Endometrial microvascular endothelial cells (primary cell): ENCODE results near the gene DNAJA3. TPM values are rescaled to one million over a fixed set of nuclear protein-coding genes. Genes with fewer than 3 reads are reported as not detected.
"Not testable (repeated sequence)": the region's sequence is repeated elsewhere in the genome, so short reads cannot be mapped to it uniquely, and the experiment has no call there.

Source experiments
- in situ Hi-C: cut with HindIII; loops from 2 replicates; pipeline ENCODE4 v1.10.0; 2017; ENCODE audit warnings: low sequenced_read_pairs, low pct_unique_long_range_greater_than_20kb; ENCODE audit errors: inconsistent ontology term
- total RNA-seq: library from RNA; depleted of rRNA; stranded (reverse); fragments of >200 nt; gene quantifications from one replicate; pipeline ENCODE4 v1.2.3, GENCODE V29; 2015; ENCODE audit errors: inconsistent ontology term

Gene DNAJA3
- total RNA-seq, 1 donor from 2014 or later, result 48.5 TPM

DNA sequence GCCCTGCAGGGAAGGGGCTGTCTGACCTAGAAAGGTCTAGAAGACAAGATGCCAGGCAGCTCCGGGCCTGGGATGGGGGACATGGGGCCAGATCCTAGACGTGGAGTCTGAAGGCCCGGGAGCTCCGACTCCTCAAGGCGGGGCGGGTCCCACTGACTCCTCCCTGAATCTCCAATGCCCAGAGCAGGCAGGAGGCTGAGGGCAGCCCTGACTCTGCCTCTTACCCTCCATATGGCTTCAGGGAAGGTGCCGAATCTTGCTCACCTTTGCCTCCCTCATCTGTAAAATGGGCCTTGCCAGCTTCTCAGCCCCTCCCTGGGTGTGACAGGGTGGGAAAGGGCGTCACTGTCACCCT, 39.2 kb upstream of the DNAJA3 start:
- in situ Hi-C loops, result no loop called here

GRCh38 chr16:4386951-4387565, 38.6 kb upstream of the DNAJA3 start:
- in situ Hi-C loops, result no loop called here

GRCh38 chr16:4387781-4388180, 37.9 kb upstream of the DNAJA3 start:
- in situ Hi-C loops, result no loop called here

- in situ Hi-C loops, result no loop called here
These were observed 37.2 kb upstream of the DNAJA3 start for GRCh38 chr16:4388271-4389021.

DNA sequence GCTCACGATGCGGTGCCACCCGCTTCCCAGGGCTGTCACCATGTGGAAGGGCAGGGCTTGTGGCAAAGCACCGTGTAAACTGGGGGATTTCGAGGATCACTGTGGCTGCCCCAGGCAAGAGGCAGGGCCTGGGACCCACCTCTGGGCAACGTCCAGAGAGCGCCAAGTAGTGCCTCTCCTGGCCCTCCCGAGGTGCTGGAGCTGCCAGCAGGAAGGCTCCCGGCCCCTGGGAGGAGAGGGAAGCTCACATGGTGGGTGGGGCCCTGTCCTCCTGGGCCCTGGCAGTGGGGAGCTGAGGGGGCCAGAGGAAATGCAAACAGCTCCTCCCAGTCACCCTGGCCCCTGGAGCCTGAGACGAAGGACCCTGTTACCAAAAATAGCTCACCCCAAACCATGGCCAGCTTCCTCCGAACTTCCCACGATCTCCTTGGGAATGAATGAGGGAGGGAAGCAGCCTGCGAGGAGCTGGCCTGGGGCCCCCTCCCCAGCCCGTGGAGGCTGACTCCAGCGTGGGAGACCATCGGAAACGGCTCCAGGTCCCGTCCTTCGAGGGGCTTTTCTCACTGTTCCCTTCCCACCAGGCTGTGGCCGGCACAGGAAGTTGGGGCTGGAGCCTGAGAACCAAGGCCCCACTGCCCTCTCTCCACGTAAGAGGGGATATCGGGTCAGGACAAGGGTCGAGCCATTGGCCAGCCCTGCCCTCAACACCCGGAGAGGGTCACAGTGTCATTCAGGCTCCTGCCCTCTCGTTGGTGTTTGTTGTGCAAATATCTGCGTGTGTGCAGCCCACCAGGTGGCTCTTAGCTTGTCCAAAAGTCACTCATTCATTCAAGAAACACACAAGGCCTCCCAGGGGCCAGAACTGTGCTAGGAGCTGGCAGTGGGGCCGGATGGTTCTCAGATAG, 36.4 kb upstream of the DNAJA3 start:
- in situ Hi-C loops, result no loop called here

DNA sequence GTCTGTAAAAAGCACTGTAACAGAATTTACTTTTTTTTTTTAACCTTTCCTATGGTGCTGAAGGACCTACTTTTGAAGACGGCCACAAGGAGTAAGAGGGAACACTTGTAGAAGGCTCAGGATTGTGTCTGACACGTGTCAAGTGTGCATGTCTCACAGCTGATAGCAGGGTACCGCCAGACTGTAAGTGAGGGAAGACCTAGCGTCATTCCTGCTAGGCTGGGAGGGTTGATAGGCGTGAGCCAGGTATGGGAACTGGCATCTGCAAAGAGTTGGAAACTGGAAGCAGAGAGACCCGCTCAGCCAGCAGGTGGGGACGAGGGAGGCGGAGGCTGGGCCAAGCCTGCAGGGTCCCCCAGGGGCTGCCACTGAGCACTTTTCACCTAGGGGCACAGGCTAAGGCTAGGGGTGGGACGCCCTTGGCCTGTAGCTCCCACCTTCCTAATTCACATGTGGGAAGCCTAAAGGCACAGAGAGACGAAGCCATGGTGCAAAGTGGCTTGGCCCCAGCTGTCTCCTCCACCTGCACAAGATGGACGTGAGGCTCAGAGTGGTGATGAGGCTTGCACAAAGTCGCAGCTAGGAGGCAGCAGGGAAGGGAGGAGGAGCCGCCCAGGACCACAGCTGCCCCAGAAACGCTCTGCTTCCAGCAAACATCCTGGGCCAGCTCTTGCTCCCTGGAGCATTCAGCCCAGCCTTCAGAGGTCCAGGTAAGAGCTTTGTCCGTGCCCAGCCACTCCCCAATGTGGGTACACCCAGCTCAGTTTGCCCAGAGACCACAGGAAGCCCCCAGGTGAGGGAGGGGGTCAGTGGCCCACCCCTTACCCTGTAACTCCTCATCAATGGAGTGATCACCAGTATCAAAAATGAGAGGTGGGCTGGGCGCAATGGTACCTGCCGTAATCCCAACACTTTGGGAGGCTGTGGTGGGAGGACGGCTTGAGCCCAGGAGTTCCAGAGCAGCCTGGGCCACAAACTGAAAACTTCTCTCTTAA, 35.1 kb upstream of the DNAJA3 start:
- in situ Hi-C loops, result no loop called here

- in situ Hi-C loops, result no loop called here
These were observed 33.9 kb upstream of the DNAJA3 start for GRCh38 chr16:4391631-4392381.

GRCh38 chr16:4392382-4393239, 33.1 kb upstream of the DNAJA3 start:
- in situ Hi-C loops, result no loop called here

DNA sequence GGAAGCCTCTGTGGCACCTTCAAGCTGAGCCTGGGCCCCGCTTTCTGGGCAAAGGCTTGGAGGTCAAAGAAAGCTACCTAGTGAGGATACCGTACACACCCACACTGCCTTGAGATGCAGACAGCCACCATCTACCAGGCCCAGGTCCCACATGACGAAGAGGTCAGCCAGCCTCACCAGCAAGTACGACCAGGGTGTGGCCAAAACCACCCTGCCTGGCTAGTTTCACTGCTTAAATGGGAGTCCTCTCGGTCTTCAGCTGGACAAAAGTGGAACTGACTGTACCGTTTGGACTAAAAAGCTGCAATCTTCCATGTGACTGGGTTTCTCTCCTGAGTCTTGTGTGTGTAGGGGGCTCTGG, 32.4 kb upstream of the DNAJA3 start:
- in situ Hi-C loops, result no loop called here

- in situ Hi-C loops, result not testable (repeated sequence)
These were observed 31.8 kb upstream of the DNAJA3 start for GRCh38 chr16:4393850-4394249.

DNA sequence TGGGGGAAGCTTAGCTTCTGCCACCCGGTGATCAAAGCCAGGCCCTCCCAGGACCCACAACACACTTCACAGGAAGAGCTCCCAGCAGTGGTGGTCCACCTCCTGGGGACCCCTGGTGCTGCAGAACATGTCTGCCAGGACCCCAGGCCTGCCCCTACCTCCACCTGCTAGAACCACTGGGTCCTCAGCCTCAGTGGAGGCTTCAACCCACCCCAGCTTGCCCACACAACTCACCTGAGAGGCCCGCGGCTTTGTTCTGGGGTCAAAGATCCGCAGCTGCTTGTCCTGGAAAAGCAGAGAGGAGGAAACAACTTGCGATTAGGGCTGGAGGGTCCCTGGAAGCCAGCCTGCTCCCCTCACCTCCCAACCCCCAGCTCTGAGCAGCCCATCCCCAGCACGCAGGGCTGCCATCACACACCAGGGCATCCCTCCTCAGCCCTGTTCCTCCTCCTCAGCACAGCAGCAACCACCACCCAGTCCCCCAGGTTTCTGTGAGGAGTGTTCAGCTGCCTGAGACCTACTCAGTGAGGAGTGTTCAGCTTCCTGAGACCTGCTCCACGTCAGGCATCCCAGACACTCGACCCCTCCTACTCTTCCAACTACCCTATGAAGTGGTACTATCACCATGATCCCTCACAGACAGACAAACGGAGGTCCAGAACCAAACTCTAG, 30.5 kb upstream of the DNAJA3 start:
- in situ Hi-C loops, result no loop called here

GRCh38 chr16:4399001-4399730, 26.5 kb upstream of the DNAJA3 start:
- in situ Hi-C loops, result no loop called here

- in situ Hi-C loops, result no loop called here
These were observed 24.6 kb upstream of the DNAJA3 start for GRCh38 chr16:4401094-4401501.

GRCh38 chr16:4401510-4401909, 24.2 kb upstream of the DNAJA3 start:
- in situ Hi-C loops, result no loop called here

GRCh38 chr16:4402439-4403132, 23.1 kb upstream of the DNAJA3 start:
- in situ Hi-C loops, result no loop called here
